ENCODE results near the gene HOMER1. TPM values are rescaled to one million over a fixed set of nuclear protein-coding genes. Genes with fewer than 3 reads are reported as not detected.

Gene HOMER1
- total RNA-seq, 1 experiment from 2014 or later = 26.6 TPM

DNA sequence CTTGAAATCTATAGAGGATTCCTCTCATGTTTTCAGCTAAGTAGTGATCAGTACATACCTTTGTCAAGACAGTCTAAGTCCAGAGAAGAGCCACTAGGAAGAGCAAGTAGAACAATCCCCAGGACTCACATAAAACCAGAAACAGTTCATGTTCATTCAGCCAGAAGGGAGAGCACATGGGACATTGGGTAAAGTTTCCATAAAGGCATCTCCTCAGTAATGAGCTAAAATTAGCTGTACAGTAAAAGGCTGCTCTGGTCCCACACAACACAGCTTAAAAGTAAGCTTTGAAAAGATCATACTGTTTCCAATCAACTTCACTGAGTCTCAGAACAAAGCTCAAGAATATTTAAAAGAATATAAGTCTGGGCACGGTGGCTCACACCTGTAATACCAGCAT is 32.4 kb downstream of the HOMER1 start:
- H3K36me3 Mint-ChIP-seq (ENCODE audit: insufficient read depth, unreplicated experiment) = no peaks in the 10 kb centered on the region
- H3K27ac Mint-ChIP-seq (ENCODE audit: unreplicated experiment) = no peak overlapping the region
- TF ChIP-seq CTCF (IDR thresholded peaks at IDR 0.05; ENCODE audit: unreplicated experiment) = no peak
- CTCF ChIA-PET = interaction anchor here (0.6 to 1.1 kb wide), 2 partner anchors 19 to 32 kb away, joined by 3 to 6 read pairs; partner anchors contain the start of gene HOMER1
- intact Hi-C loops (cut with micrococcal nuclease; ENCODE audit: unreplicated experiment) = no loop called here
- H3K27me3 Mint-ChIP-seq (ENCODE audit: unreplicated experiment) = no peaks in the 10 kb centered on the region
- BruUV-seq (replicated peaks) = no TSS peak
- no peaks in the 10 kb centered on the region for H3K4me1 Mint-ChIP-seq (ENCODE audit: low read depth, unreplicated experiment)
- no peak for DNase-seq
- no peaks in the 10 kb centered on the region for H3K9me3 Mint-ChIP-seq (ENCODE audit: low read depth, unreplicated experiment)
- H3K4me3 Mint-ChIP-seq (ENCODE audit: low read depth, unreplicated experiment) = no peak overlapping the region

- Mint-ChIP-seq H3K27me3 (ENCODE audit: unreplicated experiment) (no peaks in the 10 kb centered on the region), H3K4me3 (ENCODE audit: low read depth, unreplicated experiment) (no peak overlapping the region), H3K27ac (ENCODE audit: unreplicated experiment) (no peak overlapping the region), H3K9me3 (ENCODE audit: low read depth, unreplicated experiment) (no peaks in the 10 kb centered on the region), H3K36me3 (ENCODE audit: insufficient read depth, unreplicated experiment) (no peaks in the 10 kb centered on the region), H3K4me1 (ENCODE audit: low read depth, unreplicated experiment) (no peaks in the 10 kb centered on the region)
- CTCF ChIA-PET = interaction anchor here (1.1 kb wide), 1 partner anchor 33 kb away, joined by 6 read pairs; the partner anchor contains the start of gene HOMER1
- TF ChIP-seq CTCF (IDR thresholded peaks at IDR 0.05; ENCODE audit: unreplicated experiment) = no peak
- intact Hi-C loops (cut with micrococcal nuclease; ENCODE audit: unreplicated experiment) = no loop called here
- BruUV-seq (replicated peaks) = no TSS peak
- no peak for DNase-seq
These were observed 32.9 kb downstream of the HOMER1 start for GRCh38 chr5:79480991-79481390.

DNA sequence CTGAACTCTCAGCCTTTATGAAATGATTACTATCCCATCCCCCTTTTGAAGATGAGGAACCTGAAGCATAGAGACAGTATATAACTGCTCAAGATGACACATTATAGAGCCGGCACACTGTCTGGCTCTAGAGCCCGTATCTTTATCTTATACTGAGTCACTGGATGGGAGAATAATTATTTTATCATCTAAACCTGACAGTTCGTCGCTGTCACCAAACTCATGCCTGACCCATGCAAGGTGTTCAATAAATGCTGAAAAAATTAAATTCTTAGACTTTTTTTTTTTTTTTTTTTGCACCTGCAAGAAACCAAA is 38.8 kb downstream of the HOMER1 start:
- TF ChIP-seq CTCF (IDR thresholded peaks at IDR 0.05; ENCODE audit: unreplicated experiment) = no peak
- no peak for DNase-seq
- intact Hi-C loops (cut with micrococcal nuclease; ENCODE audit: unreplicated experiment) = no loop called here
- H3K9me3 Mint-ChIP-seq (ENCODE audit: low read depth, unreplicated experiment) = no peaks in the 10 kb centered on the region
- no peak overlapping the region for H3K4me3 Mint-ChIP-seq (ENCODE audit: low read depth, unreplicated experiment)
- H3K27ac Mint-ChIP-seq (ENCODE audit: unreplicated experiment) = no peak overlapping the region
- H3K27me3 Mint-ChIP-seq (ENCODE audit: unreplicated experiment) = no peaks in the 10 kb centered on the region
- CTCF ChIA-PET = no interaction called here
- H3K4me1 Mint-ChIP-seq (ENCODE audit: low read depth, unreplicated experiment) = no peaks in the 10 kb centered on the region
- H3K36me3 Mint-ChIP-seq (ENCODE audit: insufficient read depth, unreplicated experiment) = no peaks in the 10 kb centered on the region
- no TSS peak for BruUV-seq (replicated peaks)

- no peaks in the 10 kb centered on the region for H3K9me3 Mint-ChIP-seq (ENCODE audit: low read depth, unreplicated experiment)
- CTCF ChIA-PET = no interaction called here
- H3K27me3 Mint-ChIP-seq (ENCODE audit: unreplicated experiment) = no peaks in the 10 kb centered on the region
- no peaks in the 10 kb centered on the region for H3K4me1 Mint-ChIP-seq (ENCODE audit: low read depth, unreplicated experiment)
- intact Hi-C loops (cut with micrococcal nuclease; ENCODE audit: unreplicated experiment) = no loop called here
- H3K27ac Mint-ChIP-seq (ENCODE audit: unreplicated experiment) = no peak overlapping the region
- no peak overlapping the region for H3K4me3 Mint-ChIP-seq (ENCODE audit: low read depth, unreplicated experiment)
- no peak for TF ChIP-seq CTCF (IDR thresholded peaks at IDR 0.05; ENCODE audit: unreplicated experiment)
- H3K36me3 Mint-ChIP-seq (ENCODE audit: insufficient read depth, unreplicated experiment) = no peaks in the 10 kb centered on the region
- no TSS peak for BruUV-seq (replicated peaks)
- no peak for DNase-seq
These were observed 39.4 kb downstream of the HOMER1 start for GRCh38 chr5:79474367-79475151.
